Nephron progenitor cell (in vitro differentiated cells): ENCODE measurements around the gene DMRTB1.
A peak's percentile ranks its signal among the peaks of the same experiment; 100 is the strongest.

Experiments used
- DNase-seq: peaks from one replicate; pipeline ENCODE4 v3.0.0; 2021
- H3K27ac Mint-ChIP-seq: 2 replicates; pipeline ENCODE4 v1.8.0; 2021; ENCODE audit warnings: mild to moderate bottlenecking, moderate library complexity, mixed read lengths
- H3K27me3 Mint-ChIP-seq: 2 replicates; pipeline ENCODE4 v1.8.0; 2021; ENCODE audit warnings: mild to moderate bottlenecking, low read depth, mixed read lengths; ENCODE audit not compliant: poor library complexity
- H3K36me3 Mint-ChIP-seq: 2 replicates; pipeline ENCODE4 v1.8.0; 2021; ENCODE audit warnings: low read depth, mixed read lengths
- H3K4me1 Mint-ChIP-seq: 2 replicates; pipeline ENCODE4 v1.8.0; 2021; ENCODE audit warnings: mixed read lengths
- H3K4me3 Mint-ChIP-seq: 2 replicates; pipeline ENCODE4 v1.8.0; 2021; ENCODE audit warnings: mild to moderate bottlenecking, moderate library complexity, mixed read lengths
- H3K9me3 Mint-ChIP-seq: 2 replicates; pipeline ENCODE4 v1.8.0; 2021; ENCODE audit warnings: mild to moderate bottlenecking, moderate library complexity, mixed read lengths
- CTCF ChIP-seq: fragments of 200-600 bp; sonication (generic); IDR thresholded peaks from 2 replicates; pipeline ENCODE4 v1.5.0; 2021; ENCODE audit warnings: antibody characterized with exemption

Gene DMRTB1

DNA sequence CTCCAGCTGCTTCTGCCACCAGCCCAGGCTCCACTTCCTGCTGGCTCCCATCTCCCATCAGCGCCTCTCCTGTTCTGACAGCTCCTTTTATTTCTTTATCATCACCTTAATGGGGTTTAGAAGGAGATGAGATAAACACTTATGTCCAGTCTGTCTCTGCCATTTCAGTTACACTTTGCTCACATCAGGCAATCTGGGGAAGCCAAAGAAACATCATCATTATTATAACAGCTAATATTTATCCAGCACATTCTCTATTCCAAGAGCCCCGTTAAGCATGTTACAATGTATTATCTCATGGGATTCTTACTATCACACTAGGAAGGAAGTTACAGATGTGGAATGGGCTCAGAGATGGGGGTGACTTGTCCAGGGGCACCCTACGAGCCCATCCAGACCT is 31.2 kb downstream of the DMRTB1 start:
- Mint-ChIP-seq H3K4me3 (no peak overlapping the region), H3K27me3 (peaks cover 28% of the 10 kb centered on the region), H3K4me1 (peaks cover 5% of the 10 kb centered on the region), H3K27ac (no peak overlapping the region), H3K9me3 (peaks cover 20% of the 10 kb centered on the region), H3K36me3 (no peaks in the 10 kb centered on the region)
- no peak for TF ChIP-seq CTCF
- DNase-seq: no peak

DNA sequence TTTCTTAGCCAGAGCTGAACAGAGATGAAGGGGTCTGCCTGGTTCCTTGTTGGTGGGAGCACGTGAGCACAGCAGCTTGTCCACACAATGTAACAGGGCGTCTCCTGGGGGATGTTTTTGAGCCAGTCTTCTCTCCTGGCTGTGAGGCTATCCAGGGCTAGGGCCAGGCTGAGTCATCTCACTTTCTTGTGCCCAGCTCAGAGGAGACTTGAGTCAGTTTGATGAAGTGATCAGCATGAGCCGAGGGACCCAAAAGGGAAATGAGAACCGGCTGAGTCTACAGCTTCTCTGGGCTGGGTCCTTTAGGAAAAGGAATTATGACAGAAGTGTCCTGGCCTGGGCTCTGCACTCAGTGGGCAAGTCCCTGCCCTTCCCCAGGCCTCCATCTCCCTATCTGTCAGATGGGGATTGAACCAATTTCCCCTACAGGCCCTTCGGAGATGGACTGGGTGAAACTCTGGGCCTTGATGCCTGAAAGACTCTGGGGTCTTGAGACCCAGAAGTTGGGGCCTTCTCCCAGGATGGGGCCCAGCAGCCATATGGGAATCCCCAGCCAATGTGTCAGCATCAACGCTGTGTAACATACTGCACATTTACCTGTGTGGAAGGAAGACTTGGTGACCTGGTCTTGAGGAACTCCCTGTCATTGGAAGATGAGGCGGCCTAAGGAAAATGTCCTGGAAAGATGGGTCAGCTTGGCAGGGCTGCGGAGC is 36.6 kb downstream of the DMRTB1 start:
- H3K36me3 Mint-ChIP-seq: no peaks in the 10 kb centered on the region

DNA sequence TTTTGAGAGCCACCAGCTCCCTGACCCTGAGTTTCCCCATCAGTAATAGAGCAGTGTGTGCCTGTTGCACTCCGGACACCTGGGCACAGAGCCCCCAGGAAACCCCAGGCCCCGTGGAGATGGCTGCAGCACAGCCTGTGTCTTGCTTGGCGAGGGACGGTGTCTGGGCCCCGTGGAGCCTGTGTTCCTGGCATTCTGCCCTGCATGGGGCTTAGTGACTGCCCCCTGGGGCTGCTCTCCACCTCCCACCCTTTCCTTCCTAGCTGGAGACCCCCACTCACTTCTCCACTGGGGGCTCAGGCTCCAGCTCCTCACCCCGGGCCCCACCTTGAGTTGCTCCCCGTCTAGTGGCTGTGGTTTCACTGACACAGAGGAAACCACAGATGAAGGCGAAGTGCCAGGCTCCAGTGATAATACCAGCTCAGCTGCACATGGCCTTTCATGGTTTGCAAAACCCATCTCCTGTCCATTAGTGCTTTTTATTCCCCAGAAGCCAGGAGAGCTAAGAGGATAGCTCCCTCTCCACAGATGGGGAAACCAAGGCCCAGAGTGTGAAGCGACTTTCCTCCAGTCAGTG is 39.4 kb downstream of the DMRTB1 start:
- H3K27me3 Mint-ChIP-seq: peaks cover 19% of the 10 kb centered on the region
- H3K36me3 Mint-ChIP-seq: no peaks in the 10 kb centered on the region
- H3K9me3 Mint-ChIP-seq: no peaks in the 10 kb centered on the region
- no peak overlapping the region for H3K27ac Mint-ChIP-seq
- no peak for DNase-seq
- H3K4me3 Mint-ChIP-seq: no peak overlapping the region
- no peak for TF ChIP-seq CTCF
- peaks cover 31% of the 10 kb centered on the region for H3K4me1 Mint-ChIP-seq

More for the DNA sequence above, 36.6 kb downstream of the DMRTB1 start:
- H3K9me3 Mint-ChIP-seq: no peaks in the 10 kb centered on the region
- H3K4me3 Mint-ChIP-seq: no peak overlapping the region
- peaks cover 18% of the 10 kb centered on the region for H3K4me1 Mint-ChIP-seq
- no peak for DNase-seq
- H3K27me3 Mint-ChIP-seq: peaks cover 25% of the 10 kb centered on the region
- TF ChIP-seq CTCF: no peak
- no peak overlapping the region for H3K27ac Mint-ChIP-seq

GRCh38 chr1:53499257-53500203 is 40.3 kb downstream of the DMRTB1 start:
- H3K4me1 Mint-ChIP-seq: peaks cover 36% of the 10 kb centered on the region
- no peaks in the 10 kb centered on the region for H3K36me3 Mint-ChIP-seq
- H3K4me3 Mint-ChIP-seq: no peak overlapping the region
- TF ChIP-seq CTCF: no peak
- H3K27me3 Mint-ChIP-seq: peaks cover 12% of the 10 kb centered on the region
- H3K27ac Mint-ChIP-seq: no peak overlapping the region
- no peaks in the 10 kb centered on the region for H3K9me3 Mint-ChIP-seq
- DNase-seq: no peak

DNA sequence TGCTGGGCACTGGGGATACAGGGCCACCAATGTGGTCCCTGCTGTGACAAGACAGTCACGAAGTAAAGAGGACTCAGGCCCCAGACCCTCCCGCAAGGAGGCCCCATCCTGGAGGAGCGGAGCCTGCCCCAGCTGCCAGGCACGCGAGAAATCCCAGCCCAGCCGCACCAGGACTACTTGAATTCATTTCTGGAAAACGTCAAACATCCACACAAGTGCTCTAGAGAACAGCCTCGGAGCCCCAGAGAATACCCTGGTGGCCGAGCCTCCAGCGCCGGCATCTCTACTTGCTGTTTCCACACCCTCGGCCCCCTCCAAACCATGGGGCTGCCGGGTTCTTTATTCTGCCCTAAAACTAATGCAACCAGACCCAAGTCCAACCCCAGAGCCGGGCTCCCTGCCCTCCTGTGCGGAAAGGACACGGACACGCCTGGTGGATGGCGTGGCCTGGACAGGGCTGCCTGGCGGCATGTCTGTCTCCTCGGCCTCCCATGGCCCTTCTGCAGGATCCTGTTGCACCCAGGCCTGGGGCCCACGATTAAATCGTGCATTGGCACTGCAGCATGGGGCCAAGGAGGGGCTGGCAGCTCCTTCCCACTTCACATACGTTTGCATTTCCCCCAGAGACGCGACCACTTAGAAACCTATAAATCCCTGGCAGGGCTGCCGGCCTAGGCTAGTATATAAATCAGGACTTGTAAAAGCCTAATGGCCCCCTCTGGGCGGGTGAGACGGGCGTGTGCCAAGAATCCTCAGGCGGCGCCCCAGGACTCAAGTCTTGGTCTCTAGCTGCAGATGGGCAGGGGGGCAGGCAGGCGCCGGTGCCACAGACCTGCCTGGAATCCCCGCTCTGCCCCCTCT is 41.2 kb downstream of the DMRTB1 start:
- Mint-ChIP-seq H3K9me3 (no peaks in the 10 kb centered on the region), H3K4me1 (peaks cover 40% of the 10 kb centered on the region), H3K36me3 (no peaks in the 10 kb centered on the region), H3K27me3 (peaks cover 8% of the 10 kb centered on the region), H3K4me3 (no peak overlapping the region), H3K27ac (no peak overlapping the region)
- DNase-seq: peak; percentile 45
- TF ChIP-seq CTCF: no peak
